Heart right ventricle (tissue), 16 donors: ENCODE measurements around the gene CWC22. TPM values are rescaled to one million over a fixed set of nuclear protein-coding genes. Genes with fewer than 3 reads are reported as not detected.
"Not testable (repeated sequence)": the region's sequence is repeated elsewhere in the genome, so short reads cannot be mapped to it uniquely, and the experiment has no call there.

Source experiments
- ATAC-seq, 8 donors: fragments of 200-7000 bp; cut with Tn5 transposase; one replicate each; pipeline ENCODE4 v1.9.1; 2020; ENCODE audit warnings: mild to moderate bottlenecking in 8 of 8, moderate library complexity in 8 of 8, moderate number of reproducible peaks in 1 of 8
- DNase-seq, 2 donors: peaks; one replicate each; pipeline ENCODE4 v3.0.0-alpha.2; 2020
- H3K27ac ChIP-seq, 10 donors: fragments of 200-600 bp; sonication (generic) in 2 of 10; one replicate each; pipeline versions ENCODE4 v1.5.0 to v1.8.0; 2020 to 2022; ENCODE audit warnings: mild to moderate bottlenecking in 3 of 10
- H3K27me3 ChIP-seq, 7 donors: fragments of 200-600 bp; one replicate each; pipeline ENCODE4 v1.8.0; 2021 to 2022; ENCODE audit warnings: mild to moderate bottlenecking in 2 of 7
- H3K36me3 ChIP-seq, 9 donors: fragments of 200-600 bp; sonication (generic) in 1 of 9; one replicate each; pipeline versions ENCODE4 v1.5.0 to v1.8.0; 2020 to 2022; ENCODE audit warnings: mild to moderate bottlenecking in 2 of 9
- H3K4me1 ChIP-seq, 9 donors: fragments of 200-600 bp; sonication (generic) in 1 of 9; one replicate each; pipeline versions ENCODE4 v1.5.0 to v1.8.0; 2020 to 2022; ENCODE audit warnings: mild to moderate bottlenecking in 4 of 9
- H3K4me3 ChIP-seq, 10 donors: fragments of 200-600 bp; sonication (generic) in 2 of 10; one replicate each; pipeline versions ENCODE4 v1.5.0 to v1.8.0; 2020 to 2022; ENCODE audit warnings: mild to moderate bottlenecking in 7 of 10, moderate library complexity in 2 of 10
- H3K9me3 ChIP-seq, 11 donors: fragments of 200-600 bp in 10 of 11; sonication (generic) in 2 of 11; one replicate each; pipeline versions ENCODE4 v1.5.0 to v1.8.0; 2013 to 2022; ENCODE audit warnings: mild to moderate bottlenecking in 2 of 11, control low read depth in 1 of 11, moderate library complexity in 1 of 11
- WGBS, 2 donors: extraction: QIAGEN DNeasy Blood & Tissue Kit; methylation state at CpG; one replicate each; pipeline ENCODE4 v1.1.7; 2013; ENCODE audit warnings: inconsistent platforms in 1 of 2; 5-methylcytosine and 5-hydroxymethylcytosine counted together
- intact Hi-C, 10 donors: fragments of 100-400 bp; cut with DNase I; formaldehyde crosslinking; loops; one replicate each; pipeline versions ENCODE4 v1.11.1 to v1.14.2; 2022
- polyA plus RNA-seq, 2 donors: library from polyadenylated mRNA; stranded (reverse); fragments of 200-250 nt; gene quantifications; one replicate each; pipeline ENCODE4 v1.2.3, GENCODE V29; 2013
- total RNA-seq, 10 donors: library from RNA; stranded (reverse); fragmentation: NEBNext Ultra II Directional in 3 of 10; extraction: Animal tissue kit (Norgen Biotek cat#: 25700) in 3 of 10; gene quantifications; one replicate each; pipeline versions ENCODE4 v1.2.1 to v1.2.4, GENCODE V29; 2021 to 2023
- TF ChIP-seq, protein P1 (sequence below), 9 donors: fragments of 200-600 bp; sonication (generic) in 2 of 9; IDR thresholded peaks; one replicate each; pipeline versions ENCODE4 v1.5.0 to v1.8.0; 2021 to 2022; ENCODE audit warnings: antibody characterized with exemption in 9 of 9, mild to moderate bottlenecking in 5 of 9, moderate library complexity in 1 of 9
- donor health status: Arrhythmogenic right ventricular cardiomyopathy.
- donor health status: ischemic (EF 13 %, LVEDD 7.1; RV severe dilation, severe dysfunction).
- donor health status: healthy with polysubstance abuse.
- donor health status: DM: no; HTN: yes; CAD: no.
- donor health status: DM: no; HTN: no; CAD: no.
- donor health status: ischemic (EF 25% LVEDD 6.9; RV normal size, moderate dysfunction).
- donor health status: ischemic (EF 25% LVEDD 5.7; RV mildly dilated, moderate dysfunction).
- donor health status: healthy.
- donor health status: DM: yes; HTN: yes; CAD: no.
- donor health status: Ischemic cardiomyopathy.
- donor health status: ischemic (EF 35%, LVEDD 5.7; RV mildly dilated, moderate dysfunction).
- donor health status: nonischemic (EF 11% LVEDD 7.7; RV severe dilation, severe dysfunction).
- donor health status: DM: yes; HTN: yes; CAD: no.
- donor health status: PGD.
- donor health status: ischemic (EF 29% LVEDD 5.4; RV normal size, mild dysfunction).
- donor health status: nonischemic (EF 23%, LVEDD 6.1; RV moderate dilation, normal function).

The CWC22 gene
- total and polyA plus RNA-seq, 12 donors: 5.6 to 16.0 (median 12.6) TPM

DNA sequence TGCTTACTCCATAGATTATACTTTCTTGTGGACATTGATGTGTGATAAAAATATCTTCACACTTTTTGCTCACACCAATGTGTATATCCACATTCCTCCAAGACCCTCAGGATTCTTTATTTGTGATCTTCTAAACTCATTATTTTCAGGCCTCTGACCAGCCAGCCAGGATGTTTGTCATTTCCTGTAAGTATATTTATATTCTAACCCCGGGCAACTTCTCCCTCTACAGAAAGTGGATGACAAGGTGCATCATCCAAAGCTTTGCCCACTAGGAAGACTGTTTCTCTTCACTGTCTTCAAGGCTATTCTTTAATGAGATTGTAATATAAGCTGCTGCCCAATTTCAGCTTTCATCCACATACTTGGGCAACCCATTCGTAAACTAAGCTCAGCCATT, 3.6 kb upstream of the CWC22 start:
- Histone ChIP-seq H3K36me3 (no peaks in the 10 kb centered on the region), H3K9me3 (no peaks in the 10 kb centered on the region), H3K4me1 (peaks cover 0 to 13% (median 7%) of the 10 kb centered on the region in 9 donors), H3K4me3 (no peak overlapping the region), H3K27me3 (peaks cover 0 to 6% (median 0%) of the 10 kb centered on the region in 7 donors), H3K27ac (no peak overlapping the region)
- WGBS, 2 donors: 56 to 75% methylated on average over 2 of the region's 2 CpGs
- TF ChIP-seq, protein P1, sequence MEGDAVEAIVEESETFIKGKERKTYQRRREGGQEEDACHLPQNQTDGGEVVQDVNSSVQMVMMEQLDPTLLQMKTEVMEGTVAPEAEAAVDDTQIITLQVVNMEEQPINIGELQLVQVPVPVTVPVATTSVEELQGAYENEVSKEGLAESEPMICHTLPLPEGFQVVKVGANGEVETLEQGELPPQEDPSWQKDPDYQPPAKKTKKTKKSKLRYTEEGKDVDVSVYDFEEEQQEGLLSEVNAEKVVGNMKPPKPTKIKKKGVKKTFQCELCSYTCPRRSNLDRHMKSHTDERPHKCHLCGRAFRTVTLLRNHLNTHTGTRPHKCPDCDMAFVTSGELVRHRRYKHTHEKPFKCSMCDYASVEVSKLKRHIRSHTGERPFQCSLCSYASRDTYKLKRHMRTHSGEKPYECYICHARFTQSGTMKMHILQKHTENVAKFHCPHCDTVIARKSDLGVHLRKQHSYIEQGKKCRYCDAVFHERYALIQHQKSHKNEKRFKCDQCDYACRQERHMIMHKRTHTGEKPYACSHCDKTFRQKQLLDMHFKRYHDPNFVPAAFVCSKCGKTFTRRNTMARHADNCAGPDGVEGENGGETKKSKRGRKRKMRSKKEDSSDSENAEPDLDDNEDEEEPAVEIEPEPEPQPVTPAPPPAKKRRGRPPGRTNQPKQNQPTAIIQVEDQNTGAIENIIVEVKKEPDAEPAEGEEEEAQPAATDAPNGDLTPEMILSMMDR (IDR thresholded peaks at IDR 0.05): no peak
- DNase-seq (no peak), ATAC-seq (no peak)
- intact Hi-C loops: no loop called here

DNA sequence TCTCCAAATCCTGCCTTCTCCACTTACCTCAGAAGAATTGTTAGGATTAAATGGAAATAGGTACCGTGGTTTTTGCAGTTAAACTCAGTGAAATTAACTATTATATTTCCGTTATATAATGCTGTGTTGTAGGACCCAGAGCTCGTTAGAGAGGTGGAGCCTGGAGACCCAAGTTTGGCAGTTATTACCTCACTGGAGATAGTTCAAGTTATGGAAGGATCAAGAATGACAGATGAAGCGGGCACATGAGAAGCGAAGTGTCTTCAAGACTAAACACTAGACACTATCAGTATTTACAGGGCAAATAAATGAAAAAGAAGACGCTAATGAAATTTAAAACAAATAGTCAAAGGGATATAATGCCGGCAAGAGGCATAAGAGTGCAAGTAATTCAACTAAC, 866 bp downstream of the CWC22 start:
- intact Hi-C loops: no loop called here
- ATAC-seq (no peak), DNase-seq (no peak)
- Histone ChIP-seq H3K4me1 (peaks cover 0 to 34% (median 16%) of the 10 kb centered on the region in 9 donors), H3K4me3 (peak overlapping the region; percentile 62 to 99 (median 87)), H3K9me3 (no peaks in the 10 kb centered on the region), H3K36me3 (no peaks in the 10 kb centered on the region), H3K27ac (peak overlapping the region in 8 of 10 donors; percentile 92 to 97 (median 94)), H3K27me3 (no peaks in the 10 kb centered on the region)
- 12 to 15% methylated on average over 7 of the region's 7 CpGs for WGBS, 2 donors
- TF ChIP-seq, protein P1 (IDR thresholded peaks at IDR 0.05): no peak

DNA sequence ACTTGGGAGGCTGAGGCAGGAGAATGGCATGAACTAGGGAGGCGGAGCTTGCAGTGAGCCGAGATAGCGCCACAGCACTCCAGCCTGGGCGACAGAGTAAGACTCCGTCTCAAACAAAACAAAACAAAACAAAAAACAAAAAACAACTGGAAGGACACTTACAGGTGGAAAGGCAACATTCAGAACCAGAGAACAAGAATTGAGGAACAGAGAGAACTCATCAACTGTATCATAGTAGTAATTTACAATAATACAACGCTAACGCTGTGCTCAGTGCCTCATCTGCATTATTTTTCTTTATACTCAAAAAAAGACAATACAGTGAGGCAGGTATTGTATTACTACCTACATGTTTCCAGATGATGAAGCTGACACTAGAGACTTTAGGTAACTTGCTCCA, 1.6 kb downstream of the CWC22 start:
- H3K36me3 ChIP-seq, intact Hi-C loops, DNase-seq, H3K27me3 ChIP-seq, H3K9me3 ChIP-seq, H3K27ac ChIP-seq, ATAC-seq: not testable (repeated sequence)
- peaks cover 0 to 37% (median 20%) of the 10 kb centered on the region in 9 donors for H3K4me1 ChIP-seq
- 97 to 98% methylated on average over 7 of the region's 7 CpGs for whole genome bisulfite sequencing, 2 donors
- peak overlapping the region in 5 of 10 donors; percentile 74 to 91 (median 79) for H3K4me3 ChIP-seq

DNA sequence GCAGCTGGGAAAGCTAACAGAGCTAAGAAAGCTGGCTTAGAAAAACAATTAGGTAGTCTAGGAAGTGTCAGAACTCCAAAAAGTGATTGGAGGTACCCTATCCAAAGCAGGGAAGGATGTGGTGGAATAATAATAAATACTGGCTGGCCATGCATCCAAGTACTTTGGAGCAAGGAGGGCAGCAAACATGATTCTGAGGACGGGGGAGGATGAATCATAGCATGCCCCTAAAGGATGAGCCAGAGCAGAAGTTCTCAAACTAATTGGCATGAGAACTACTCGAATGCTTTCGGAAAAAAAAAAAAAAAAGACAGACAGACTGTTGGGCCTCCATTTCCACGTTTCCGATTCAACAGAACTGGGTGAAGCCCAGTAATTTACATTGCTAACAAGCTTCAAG, 2.4 kb downstream of the CWC22 start:
- intact Hi-C loops: no loop called here
- ATAC-seq: no peak
- 94% methylated on average over 5 of the region's 5 CpGs for WGBS, 2 donors

DNA sequence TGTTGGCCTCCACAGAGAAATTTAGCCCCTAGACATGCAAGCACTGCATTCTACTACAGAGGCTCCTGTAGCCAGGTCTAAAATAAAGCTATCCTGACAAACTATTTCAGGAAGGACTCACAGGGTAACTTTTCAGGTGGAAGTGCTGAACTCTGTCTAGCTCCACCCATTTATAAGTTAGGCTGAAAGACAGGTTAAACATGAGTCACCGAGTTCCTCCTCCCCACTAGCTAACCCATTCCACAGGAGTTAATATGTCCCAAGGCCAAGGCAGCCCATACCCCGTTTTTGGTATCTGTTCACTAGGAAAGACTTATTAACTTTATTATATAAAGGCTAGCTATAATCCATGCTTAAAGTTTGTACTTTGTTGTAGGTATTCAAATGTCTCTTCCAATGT, 3.5 kb downstream of the CWC22 start:
- WGBS, 2 donors: 90 to 93% methylated on average over 2 of the region's 2 CpGs
- ATAC-seq: no peak
- no peak for DNase-seq
- Histone ChIP-seq H3K27ac (no peak overlapping the region), H3K27me3 (no peaks in the 10 kb centered on the region), H3K4me3 (no peak overlapping the region), H3K9me3 (no peaks in the 10 kb centered on the region), H3K36me3 (peaks cover 0 to 8% (median 0%) of the 10 kb centered on the region in 9 donors), H3K4me1 (peaks cover 0 to 41% (median 22%) of the 10 kb centered on the region in 9 donors)
- TF ChIP-seq, protein P1 (IDR thresholded peaks at IDR 0.05): no peak
- intact Hi-C loops: no loop called here

More for the DNA sequence above, 2.4 kb downstream of the CWC22 start:
- H3K27ac ChIP-seq: no peak overlapping the region
- no peaks in the 10 kb centered on the region for H3K9me3 ChIP-seq
- H3K36me3 ChIP-seq: peaks cover 0 to 2% (median 0%) of the 10 kb centered on the region in 9 donors
- H3K4me3 ChIP-seq: no peak overlapping the region
- no peaks in the 10 kb centered on the region for H3K27me3 ChIP-seq
- TF ChIP-seq, protein P1 (IDR thresholded peaks at IDR 0.05): no peak
- peaks cover 0 to 41% (median 22%) of the 10 kb centered on the region in 9 donors for H3K4me1 ChIP-seq
- no peak for DNase-seq
